K562 (cell line): ENCODE data around the gene DGAT2.

ENCODE experiments used
- CBX2 ChIP-seq: fragments of 200-600 bp; sonication (generic); IDR thresholded peaks from one replicate; pipeline ENCODE4 v1.6.1; 2012; ENCODE audit warnings: mild to moderate bottlenecking, low read length, inconsistent platforms; ENCODE audit not compliant: insufficient read depth, poor library complexity, severe bottlenecking
- CTCF ChIP-seq, 3 experiments: IDR thresholded peaks in 2 of 3; conservative IDR thresholded peaks in 1 of 3; 2 replicates each; pipeline ENCODE4 v1.5.1; 2011 to 2012; ENCODE audit warnings: low read length in 3 of 3, mild to moderate bottlenecking in 3 of 3, control low read depth in 2 of 3, improper control_type of control experiment in 1 of 3, inconsistent platforms in 1 of 3, low read depth in 1 of 3, mixed read lengths in 1 of 3, moderate library complexity in 1 of 3; ENCODE audit not compliant: insufficient read depth in 2 of 3
- L3MBTL2 ChIP-seq: fragments of 450-650 bp; IDR thresholded peaks from 2 replicates; pipeline ENCODE4 v1.6.1; 2016; ENCODE audit warnings: mild to moderate bottlenecking, moderate library complexity
- RBM25 ChIP-seq: fragments of 200-400 bp; formaldehyde crosslinking; IDR thresholded peaks from 2 replicates; pipeline ENCODE4 v1.6.1; 2018; ENCODE audit warnings: low read length, low read depth, moderate library complexity; ENCODE audit not compliant: severe bottlenecking
- TRIM25 ChIP-seq: fragments of 450-650 bp; IDR thresholded peaks from 2 replicates; pipeline ENCODE4 v1.7.0; 2016; ENCODE audit warnings: borderline replicate concordance

GRCh38 chr11:75811485-75811884 is 42.9 kb downstream of the DGAT2 start:
- TF ChIP-seq CTCF (IDR thresholded peaks at IDR 0.05 in 2 of 3, conservative IDR thresholded peaks at IDR 0.05 in 1 of 3; ENCODE audit: insufficient read depth in 2 of 3, low read depth in 1 of 3, low read length in 3 of 3) (no peak), L3MBTL2 (no peak), RBM25 (no peak), TRIM25 (no peak), CBX2 (no peak)
